ENCODE results near the gene PRKD1. TPM values are rescaled to one million over a fixed set of nuclear protein-coding genes. Genes with fewer than 3 reads are reported as not detected.

The PRKD1 gene
- total RNA-seq, 4 donors from 2014 or later = 3.5 to 6.4 (median 4.4) TPM

- Histone ChIP-seq H3K36me3 (no peaks in the 10 kb centered on the region), H3K9me3 (no peaks in the 10 kb centered on the region), H3K27me3 (no peaks in the 10 kb centered on the region), H3K4me1 (peaks cover 0 to 3% (median 1%) of the 10 kb centered on the region in 4 donors), H3K27ac (no peak overlapping the region), H3K4me3 (no peak overlapping the region)
- in situ Hi-C loops (cut with MboI; ENCODE audit: low pct_ligation_motif_present in 1 of 4, low pct_unique_long_range_greater_than_20kb in 1 of 4, low sequenced_read_pairs in 3 of 4) (no loop called here), intact Hi-C loops (cut with DNase I; ENCODE audit: low total_unique reads) (no loop called here)
- TF ChIP-seq, protein P1, sequence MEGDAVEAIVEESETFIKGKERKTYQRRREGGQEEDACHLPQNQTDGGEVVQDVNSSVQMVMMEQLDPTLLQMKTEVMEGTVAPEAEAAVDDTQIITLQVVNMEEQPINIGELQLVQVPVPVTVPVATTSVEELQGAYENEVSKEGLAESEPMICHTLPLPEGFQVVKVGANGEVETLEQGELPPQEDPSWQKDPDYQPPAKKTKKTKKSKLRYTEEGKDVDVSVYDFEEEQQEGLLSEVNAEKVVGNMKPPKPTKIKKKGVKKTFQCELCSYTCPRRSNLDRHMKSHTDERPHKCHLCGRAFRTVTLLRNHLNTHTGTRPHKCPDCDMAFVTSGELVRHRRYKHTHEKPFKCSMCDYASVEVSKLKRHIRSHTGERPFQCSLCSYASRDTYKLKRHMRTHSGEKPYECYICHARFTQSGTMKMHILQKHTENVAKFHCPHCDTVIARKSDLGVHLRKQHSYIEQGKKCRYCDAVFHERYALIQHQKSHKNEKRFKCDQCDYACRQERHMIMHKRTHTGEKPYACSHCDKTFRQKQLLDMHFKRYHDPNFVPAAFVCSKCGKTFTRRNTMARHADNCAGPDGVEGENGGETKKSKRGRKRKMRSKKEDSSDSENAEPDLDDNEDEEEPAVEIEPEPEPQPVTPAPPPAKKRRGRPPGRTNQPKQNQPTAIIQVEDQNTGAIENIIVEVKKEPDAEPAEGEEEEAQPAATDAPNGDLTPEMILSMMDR (IDR thresholded peaks at IDR 0.05) = no peak
- TF ChIP-seq POLR2A (IDR thresholded peaks at IDR 0.05) (no peak), EP300 (IDR thresholded peaks at IDR 0.05; ENCODE audit: low read depth) (no peak), POLR2AphosphoS5 (IDR thresholded peaks at IDR 0.05) (no peak)
- DNase-seq = no peak
These were observed 124.6 kb downstream of the PRKD1 start for GRCh38 chr14:29803045-29803444.

- no peak for TF ChIP-seq POLR2A (IDR thresholded peaks at IDR 0.05)
- TF ChIP-seq, protein P1 (IDR thresholded peaks at IDR 0.05) = no peak
- no peak for TF ChIP-seq POLR2AphosphoS5 (IDR thresholded peaks at IDR 0.05)
- no peaks in the 10 kb centered on the region for H3K27me3 ChIP-seq
- H3K4me1 ChIP-seq = peaks cover 0 to 3% (median 1%) of the 10 kb centered on the region in 4 donors
- intact Hi-C loops (cut with DNase I; ENCODE audit: low total_unique reads) (no loop called here), in situ Hi-C loops (cut with MboI; ENCODE audit: low pct_ligation_motif_present in 1 of 4, low pct_unique_long_range_greater_than_20kb in 1 of 4, low sequenced_read_pairs in 3 of 4) (no loop called here)
- H3K36me3 ChIP-seq = no peaks in the 10 kb centered on the region
- no peak overlapping the region for H3K27ac ChIP-seq
- no peak overlapping the region for H3K4me3 ChIP-seq
- DNase-seq = no peak
- H3K9me3 ChIP-seq = no peaks in the 10 kb centered on the region
These were observed 125.4 kb downstream of the PRKD1 start for GRCh38 chr14:29802211-29802610.

DNA sequence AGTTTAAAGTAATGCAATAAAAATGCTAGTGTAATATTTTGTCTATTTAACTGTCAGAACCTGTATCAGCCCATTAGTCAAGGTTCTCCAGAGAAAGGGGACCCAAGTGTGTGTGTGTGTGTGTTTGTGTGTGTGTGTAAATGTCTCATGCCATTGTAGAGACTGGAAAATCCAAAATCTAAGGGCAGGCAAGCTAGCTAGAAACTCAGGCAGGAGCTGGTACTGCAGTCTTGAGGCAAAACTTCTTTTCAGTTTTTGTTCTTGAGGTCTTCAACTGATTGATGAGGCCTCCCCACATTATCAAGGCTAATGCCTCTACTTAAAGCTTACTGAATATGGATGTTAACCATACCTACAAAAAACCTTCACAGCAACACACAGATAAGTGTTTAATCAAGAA lies 126.7 kb downstream of the PRKD1 start:
- Histone ChIP-seq H3K4me3 (no peak overlapping the region), H3K4me1 (peaks cover 0 to 3% (median 1%) of the 10 kb centered on the region in 4 donors), H3K36me3 (no peaks in the 10 kb centered on the region), H3K27me3 (no peaks in the 10 kb centered on the region), H3K9me3 (no peaks in the 10 kb centered on the region), H3K27ac (no peak overlapping the region)
- intact Hi-C loops (cut with DNase I; ENCODE audit: low total_unique reads) = no loop called here
- TF ChIP-seq EP300 (IDR thresholded peaks at IDR 0.05; ENCODE audit: low read depth) (no peak), POLR2A (IDR thresholded peaks at IDR 0.05) (no peak), POLR2AphosphoS5 (IDR thresholded peaks at IDR 0.05) (no peak)
- TF ChIP-seq, protein P1 (IDR thresholded peaks at IDR 0.05) = no peak
- DNase-seq = no peak
- in situ Hi-C loops (cut with MboI; ENCODE audit: low pct_ligation_motif_present in 1 of 4, low pct_unique_long_range_greater_than_20kb in 1 of 4, low sequenced_read_pairs in 3 of 4) = no loop called here

- H3K36me3 ChIP-seq = no peaks in the 10 kb centered on the region
- H3K9me3 ChIP-seq = no peaks in the 10 kb centered on the region
- 70 to 76% methylated on average over 6 of the region's 6 CpGs for WGBS, 2 donors (ENCODE audit: low coverage in 1 of 2)
- no peak overlapping the region for H3K27ac ChIP-seq
- TF ChIP-seq POLR2A (IDR thresholded peaks at IDR 0.05) (no peak), EP300 (IDR thresholded peaks at IDR 0.05; ENCODE audit: low read depth) (no peak)
- TF ChIP-seq, protein P1 (IDR thresholded peaks at IDR 0.05) = no peak
- intact Hi-C loops (cut with DNase I; ENCODE audit: low total_unique reads) (no loop called here), in situ Hi-C loops (cut with MboI; ENCODE audit: low pct_ligation_motif_present in 1 of 4, low pct_unique_long_range_greater_than_20kb in 1 of 4, low sequenced_read_pairs in 3 of 4) (no loop called here)
- no peaks in the 10 kb centered on the region for H3K4me1 ChIP-seq
- no peak overlapping the region for H3K4me3 ChIP-seq
- H3K27me3 ChIP-seq = no peaks in the 10 kb centered on the region
- no peak for DNase-seq
These were observed 128.1 kb downstream of the PRKD1 start for GRCh38 chr14:29799464-29800095.
